Measurements from ENCODE around the gene ENTPD1.

The ENTPD1 gene

DNA sequence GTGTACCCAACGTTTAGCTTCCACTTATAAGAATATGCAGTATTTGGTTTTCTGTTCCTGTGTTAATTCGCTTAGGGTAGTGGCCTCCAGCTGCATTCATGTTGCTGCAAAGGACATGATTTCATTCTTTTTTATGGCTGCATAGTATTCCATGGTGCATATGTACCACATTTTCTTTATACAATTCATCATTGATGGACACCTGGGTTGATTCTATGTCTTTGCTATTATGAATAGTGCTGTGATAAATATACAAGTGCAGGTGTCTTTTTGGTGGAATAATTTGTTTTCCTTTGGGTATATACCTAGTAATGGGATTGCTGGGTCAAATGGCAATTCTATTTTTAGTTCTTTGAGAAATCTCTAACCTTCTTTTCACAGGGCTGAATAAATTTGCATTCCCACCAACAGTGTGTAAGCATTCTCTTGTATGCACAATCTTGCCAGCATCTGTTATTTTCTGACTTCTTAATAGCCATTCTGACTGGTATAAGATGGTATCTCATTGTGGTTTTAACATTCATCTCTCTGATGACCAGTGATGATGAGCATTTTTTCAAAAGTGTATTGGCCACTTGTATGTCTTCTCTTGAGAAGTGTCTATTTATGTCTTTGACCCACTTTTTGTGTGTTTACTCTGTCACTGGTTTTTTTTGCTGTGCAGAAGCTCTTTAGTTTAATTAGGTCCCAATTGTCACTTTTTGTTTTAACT, 79.3 kb downstream of the ENTPD1 start:
- DNase-seq (ENCODE audit: low spot score), result no peak
- H3K27me3 Mint-ChIP-seq (ENCODE audit: low read depth), result no peaks in the 10 kb centered on the region
- H3K4me1 Mint-ChIP-seq (ENCODE audit: low read depth), result peaks cover 64% of the 10 kb centered on the region
- peak overlapping the region; percentile 51 for H3K4me3 Mint-ChIP-seq
- H3K36me3 Mint-ChIP-seq (ENCODE audit: low read depth), result peaks cover 35% of the 10 kb centered on the region
- H3K27ac Mint-ChIP-seq, result peak overlapping the region; percentile 90
- H3K9me3 Mint-ChIP-seq, result peaks cover 9% of the 10 kb centered on the region

DNA sequence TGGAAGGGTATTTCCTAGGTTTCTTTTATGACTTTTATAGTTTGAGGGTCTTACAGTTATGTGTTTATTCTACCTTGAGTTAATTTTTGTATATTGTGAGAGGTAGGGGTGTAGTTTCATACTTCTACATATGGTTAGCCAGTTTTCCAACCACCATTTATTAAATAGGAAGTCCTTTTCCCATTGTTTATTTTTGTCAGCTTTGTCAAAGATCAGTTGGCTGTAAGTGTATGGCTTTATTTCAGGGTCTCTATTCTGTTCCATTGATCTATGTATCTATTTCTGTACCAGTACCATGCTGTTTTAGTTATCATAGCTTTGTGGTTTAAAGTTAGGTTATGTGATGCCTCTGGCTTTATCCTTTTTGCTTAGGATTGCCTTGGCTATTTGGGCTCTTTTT, 79.9 kb downstream of the ENTPD1 start:
- Mint-ChIP-seq H3K4me1 (ENCODE audit: low read depth) (peaks cover 66% of the 10 kb centered on the region), H3K27me3 (ENCODE audit: low read depth) (no peaks in the 10 kb centered on the region)

DNA sequence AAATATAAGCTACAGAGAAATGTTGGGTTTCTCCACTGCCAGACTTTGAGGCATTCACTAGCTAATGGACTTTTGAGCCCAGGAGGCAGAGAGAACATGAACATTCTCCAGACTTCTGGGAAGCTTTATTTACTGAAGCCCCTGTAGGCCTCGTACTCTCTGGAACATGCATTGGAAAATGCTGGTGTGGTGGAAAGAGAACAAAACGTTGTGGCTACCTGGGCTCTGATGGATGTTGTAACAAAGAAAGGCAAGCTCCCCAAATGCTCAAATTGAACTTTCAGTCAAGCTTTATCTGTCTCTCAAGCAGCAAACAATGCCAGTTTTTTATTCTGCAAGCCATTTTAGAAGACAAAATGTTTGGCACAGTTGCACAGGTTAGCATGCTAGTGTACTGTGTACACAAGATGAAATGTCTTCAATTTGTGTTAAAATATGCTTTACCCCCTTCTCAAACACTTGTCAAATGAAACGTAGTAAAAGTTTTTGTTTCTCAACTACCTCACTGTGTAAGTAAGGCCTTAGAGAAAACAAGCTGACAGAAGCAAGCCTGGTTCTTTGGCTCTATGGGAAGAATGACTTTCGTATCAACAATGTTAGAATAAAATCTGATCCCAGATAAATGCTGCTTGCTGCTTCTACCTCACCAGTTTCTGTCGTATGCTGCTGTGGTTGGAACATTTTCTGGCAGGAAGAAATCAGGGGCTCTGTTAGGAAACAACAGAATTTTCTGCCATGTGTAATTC, 80.8 kb downstream of the ENTPD1 start:
- no peak for DNase-seq (ENCODE audit: low spot score)
- peaks cover 23% of the 10 kb centered on the region for H3K36me3 Mint-ChIP-seq (ENCODE audit: low read depth)
- peaks cover 9% of the 10 kb centered on the region for H3K9me3 Mint-ChIP-seq
- H3K27ac Mint-ChIP-seq, result peak overlapping the region; percentile 80
- peaks cover 63% of the 10 kb centered on the region for H3K4me1 Mint-ChIP-seq (ENCODE audit: low read depth)
- H3K4me3 Mint-ChIP-seq, result no peak overlapping the region
- no peaks in the 10 kb centered on the region for H3K27me3 Mint-ChIP-seq (ENCODE audit: low read depth)

More for the DNA sequence above, 79.9 kb downstream of the ENTPD1 start:
- Mint-ChIP-seq H3K4me3 (no peak overlapping the region), H3K9me3 (peaks cover 9% of the 10 kb centered on the region), H3K27ac (peak overlapping the region; percentile 90), H3K36me3 (ENCODE audit: low read depth) (peaks cover 31% of the 10 kb centered on the region)
- no peak for DNase-seq (ENCODE audit: low spot score)

DNA sequence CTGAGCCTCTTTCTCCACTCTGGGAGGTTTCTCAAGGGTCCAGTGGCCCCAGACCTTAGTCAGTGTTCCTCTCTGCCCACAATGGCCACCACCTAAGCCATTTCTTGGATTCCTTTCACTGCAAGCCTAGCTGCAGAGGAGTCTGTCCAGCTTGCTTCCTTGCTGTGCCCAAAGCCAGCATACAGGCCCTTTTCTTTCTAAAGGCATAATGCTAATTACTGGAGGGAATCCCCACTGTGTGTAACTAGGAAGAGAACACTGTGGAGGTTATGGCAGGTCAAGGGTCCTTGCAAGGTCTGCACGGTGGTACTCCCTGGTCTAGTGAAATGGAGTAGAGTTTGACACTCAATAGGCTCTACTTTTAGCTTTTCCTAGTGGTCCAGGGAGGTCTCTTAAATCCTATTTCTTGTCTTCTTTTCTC, 81.4 kb downstream of the ENTPD1 start:
- Mint-ChIP-seq H3K36me3 (ENCODE audit: low read depth) (peaks cover 20% of the 10 kb centered on the region), H3K27ac (peak overlapping the region; percentile 80), H3K27me3 (ENCODE audit: low read depth) (no peaks in the 10 kb centered on the region), H3K4me1 (ENCODE audit: low read depth) (peaks cover 64% of the 10 kb centered on the region), H3K9me3 (peaks cover 9% of the 10 kb centered on the region), H3K4me3 (peak overlapping the region; percentile 13)
- no peak for DNase-seq (ENCODE audit: low spot score)

DNA sequence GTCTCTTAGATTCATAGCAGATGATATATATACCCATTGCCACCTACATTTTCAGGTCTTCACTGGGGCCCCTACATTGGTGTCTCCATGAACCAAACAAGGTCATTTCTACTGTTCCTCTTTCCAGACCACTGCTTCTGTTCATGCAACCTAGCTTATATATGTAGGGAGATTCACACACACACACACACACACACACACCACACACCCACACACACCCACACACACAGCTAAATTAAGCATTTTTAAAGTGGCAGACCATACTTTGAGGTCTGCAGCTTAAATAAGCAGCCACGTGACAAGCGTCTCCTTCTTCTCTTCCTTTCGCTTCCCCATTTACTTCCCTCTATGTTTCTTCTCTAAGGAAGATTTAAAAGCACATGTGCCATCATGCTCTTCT, 81.8 kb downstream of the ENTPD1 start:
- Mint-ChIP-seq H3K36me3 (ENCODE audit: low read depth) (peaks cover 19% of the 10 kb centered on the region), H3K9me3 (peaks cover 9% of the 10 kb centered on the region), H3K4me3 (no peak overlapping the region), H3K27me3 (ENCODE audit: low read depth) (no peaks in the 10 kb centered on the region), H3K4me1 (ENCODE audit: low read depth) (peaks cover 62% of the 10 kb centered on the region), H3K27ac (peak overlapping the region; percentile 51)
- no peak for DNase-seq (ENCODE audit: low spot score)

DNA sequence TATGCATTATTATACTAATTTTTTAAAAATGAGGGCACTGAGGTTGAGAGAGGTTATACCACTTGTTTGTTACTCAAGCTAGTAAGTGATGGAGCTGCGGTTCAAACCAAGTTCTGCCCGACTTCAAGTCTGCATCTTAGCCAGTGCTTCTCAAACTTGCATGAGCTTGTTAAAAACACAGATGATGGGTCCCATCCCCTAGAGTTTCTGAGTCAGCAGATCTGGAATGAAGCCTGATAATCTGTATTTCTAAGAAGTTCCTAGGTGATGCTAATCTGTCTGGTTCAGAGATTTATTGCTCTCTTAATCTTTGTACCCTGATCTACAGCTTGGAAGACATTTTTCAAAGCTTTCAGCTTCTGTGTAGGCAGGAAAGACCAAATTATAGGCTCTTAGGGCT, 84.2 kb downstream of the ENTPD1 start:
- H3K9me3 Mint-ChIP-seq, result peaks cover 7% of the 10 kb centered on the region
- peak overlapping the region; percentile 89 for H3K27ac Mint-ChIP-seq

DNA sequence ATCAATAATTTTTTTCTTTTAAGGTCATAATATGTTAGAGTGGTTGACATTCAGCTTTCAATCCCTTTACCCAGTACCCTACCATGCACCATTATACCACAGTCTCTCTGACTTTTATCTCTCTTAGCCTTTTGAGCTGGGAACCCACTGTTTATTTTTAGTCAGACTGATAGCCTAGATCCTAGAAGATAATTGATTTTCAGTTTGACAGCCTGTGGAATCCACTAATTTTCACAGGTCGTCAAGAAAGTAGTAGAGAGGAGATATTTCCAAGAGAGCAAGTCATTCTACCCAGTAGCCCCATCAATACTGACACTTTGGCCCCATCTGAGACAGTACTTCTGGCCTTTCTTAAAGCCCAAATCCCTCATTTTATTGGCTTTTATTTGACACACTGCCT, 84.7 kb downstream of the ENTPD1 start:
- H3K27me3 Mint-ChIP-seq (ENCODE audit: low read depth), result no peaks in the 10 kb centered on the region
- H3K9me3 Mint-ChIP-seq, result peaks cover 1% of the 10 kb centered on the region
- peak overlapping the region; percentile 89 for H3K27ac Mint-ChIP-seq
- peak overlapping the region; percentile 63 for H3K4me3 Mint-ChIP-seq
- H3K4me1 Mint-ChIP-seq (ENCODE audit: low read depth), result peaks cover 59% of the 10 kb centered on the region
- DNase-seq (ENCODE audit: low spot score), result no peak
- peaks cover 11% of the 10 kb centered on the region for H3K36me3 Mint-ChIP-seq (ENCODE audit: low read depth)

More for the DNA sequence above, 84.2 kb downstream of the ENTPD1 start:
- no peak for DNase-seq (ENCODE audit: low spot score)
- no peaks in the 10 kb centered on the region for H3K27me3 Mint-ChIP-seq (ENCODE audit: low read depth)
- peak overlapping the region; percentile 63 for H3K4me3 Mint-ChIP-seq
- H3K4me1 Mint-ChIP-seq (ENCODE audit: low read depth), result peaks cover 60% of the 10 kb centered on the region
- peaks cover 15% of the 10 kb centered on the region for H3K36me3 Mint-ChIP-seq (ENCODE audit: low read depth)

DNA sequence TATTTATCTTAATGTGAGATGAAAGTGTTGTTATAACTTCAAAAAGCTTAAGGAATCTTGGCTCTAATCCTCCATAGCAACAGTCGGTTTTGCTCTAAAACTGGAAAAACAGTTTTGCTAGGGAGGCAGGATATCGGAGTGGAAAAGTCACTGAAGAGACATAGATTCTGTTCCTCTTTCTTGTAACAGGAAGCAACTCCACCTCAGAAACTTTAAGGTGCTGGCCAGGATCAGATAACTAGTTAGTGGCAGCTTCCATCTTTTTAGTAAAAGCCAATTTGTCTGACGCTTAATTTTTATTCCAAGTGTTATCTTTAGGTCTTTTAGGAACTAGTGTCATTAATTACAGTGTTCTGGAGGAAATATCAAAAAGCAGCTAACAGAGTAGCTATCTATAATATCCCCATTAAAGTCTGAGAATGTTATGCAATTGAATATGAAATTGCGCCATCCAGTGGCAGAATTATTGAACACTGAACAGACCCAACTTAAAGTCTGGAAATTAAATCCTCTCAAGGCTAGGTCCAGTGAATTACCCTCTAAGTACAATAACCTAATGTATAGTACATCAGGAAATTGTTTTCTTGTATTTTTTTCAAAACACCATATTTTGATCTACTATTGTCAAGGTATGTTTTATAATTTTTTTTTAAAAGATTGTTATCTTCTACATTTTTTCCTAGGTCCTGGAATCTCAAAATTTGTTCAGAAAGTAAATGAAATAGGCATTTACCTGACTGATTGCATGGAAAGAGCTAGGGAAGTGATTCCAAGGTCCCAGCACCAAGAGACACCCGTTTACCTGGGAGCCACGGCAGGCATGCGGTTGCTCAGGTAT, 85.9 kb downstream of the ENTPD1 start:
- H3K9me3 Mint-ChIP-seq, result no peaks in the 10 kb centered on the region
- peak overlapping the region; percentile 61 for H3K4me3 Mint-ChIP-seq
- H3K27me3 Mint-ChIP-seq (ENCODE audit: low read depth), result no peaks in the 10 kb centered on the region
- peak overlapping the region; percentile 82 for H3K27ac Mint-ChIP-seq
- peaks cover 57% of the 10 kb centered on the region for H3K4me1 Mint-ChIP-seq (ENCODE audit: low read depth)
- DNase-seq (ENCODE audit: low spot score), result no peak
- H3K36me3 Mint-ChIP-seq (ENCODE audit: low read depth), result peaks cover 8% of the 10 kb centered on the region

DNA sequence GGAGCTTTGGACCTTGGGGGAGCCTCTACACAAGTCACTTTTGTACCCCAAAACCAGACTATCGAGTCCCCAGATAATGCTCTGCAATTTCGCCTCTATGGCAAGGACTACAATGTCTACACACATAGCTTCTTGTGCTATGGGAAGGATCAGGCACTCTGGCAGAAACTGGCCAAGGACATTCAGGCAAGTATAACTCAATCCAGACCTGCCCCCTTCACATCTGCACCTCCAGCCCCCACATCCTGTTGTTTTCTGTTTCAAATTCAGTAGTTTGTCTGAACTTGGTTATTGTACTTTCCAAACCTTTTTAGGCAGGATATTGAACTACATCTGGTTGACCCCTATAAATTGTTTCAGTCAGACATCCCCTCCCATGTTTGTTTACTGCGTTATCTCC, 89.4 kb downstream of the ENTPD1 start:
- no peaks in the 10 kb centered on the region for H3K9me3 Mint-ChIP-seq
- no peak for DNase-seq (ENCODE audit: low spot score)
- H3K27ac Mint-ChIP-seq, result peak overlapping the region; percentile 34
- peaks cover 29% of the 10 kb centered on the region for H3K4me1 Mint-ChIP-seq (ENCODE audit: low read depth)
- peak overlapping the region; percentile 7 for H3K4me3 Mint-ChIP-seq
- peaks cover 3% of the 10 kb centered on the region for H3K27me3 Mint-ChIP-seq (ENCODE audit: low read depth)
- H3K36me3 Mint-ChIP-seq (ENCODE audit: low read depth), result peaks cover 20% of the 10 kb centered on the region

DNA sequence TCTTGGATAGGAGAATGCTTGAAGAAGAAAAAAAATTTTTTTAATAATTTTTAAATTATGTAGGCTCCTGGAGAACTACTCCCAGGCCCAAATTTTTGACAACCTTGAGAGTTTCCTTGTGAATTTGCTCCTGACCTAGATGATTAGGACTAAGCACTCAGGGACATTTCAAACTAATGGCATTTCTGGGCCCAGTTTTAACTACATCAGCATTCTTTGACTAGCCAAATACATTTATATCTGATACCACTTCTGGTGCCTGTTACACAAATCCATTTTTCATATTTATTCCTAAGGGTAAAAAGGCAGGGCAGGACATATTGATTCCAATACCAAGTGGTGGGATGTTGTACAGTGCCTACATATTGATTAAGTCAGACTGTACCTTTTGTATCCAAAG, 91.0 kb downstream of the ENTPD1 start:
- H3K36me3 Mint-ChIP-seq (ENCODE audit: low read depth), result peaks cover 27% of the 10 kb centered on the region
- no peak overlapping the region for H3K4me3 Mint-ChIP-seq
- peaks cover 18% of the 10 kb centered on the region for H3K4me1 Mint-ChIP-seq (ENCODE audit: low read depth)

DNA sequence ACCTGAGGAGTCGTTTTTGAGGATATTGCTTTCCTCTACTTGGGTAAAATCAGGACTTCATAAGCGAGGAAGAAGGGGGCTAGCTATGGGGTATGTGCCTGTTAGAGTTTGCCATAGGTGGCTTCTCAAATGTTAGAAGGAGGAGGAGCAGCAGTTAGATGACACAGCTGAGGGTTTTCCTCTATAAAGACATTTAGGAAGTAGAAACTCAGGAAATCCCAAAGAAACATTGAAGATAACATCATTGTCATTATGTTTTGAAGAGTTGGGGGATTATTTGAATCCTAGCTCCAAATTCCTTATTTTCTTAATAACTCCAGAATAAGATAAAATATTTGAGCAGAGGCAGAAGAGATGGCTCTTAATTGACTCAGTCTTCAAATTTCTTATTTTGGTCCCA, 92.9 kb downstream of the ENTPD1 start:
- H3K9me3 Mint-ChIP-seq, result no peaks in the 10 kb centered on the region
- no peak for DNase-seq (ENCODE audit: low spot score)
- H3K36me3 Mint-ChIP-seq (ENCODE audit: low read depth), result peaks cover 33% of the 10 kb centered on the region
- H3K4me3 Mint-ChIP-seq, result no peak overlapping the region
- peaks cover 3% of the 10 kb centered on the region for H3K27me3 Mint-ChIP-seq (ENCODE audit: low read depth)
- H3K4me1 Mint-ChIP-seq (ENCODE audit: low read depth), result peaks cover 10% of the 10 kb centered on the region
- H3K27ac Mint-ChIP-seq, result no peak overlapping the region

More for the DNA sequence above, 91.0 kb downstream of the ENTPD1 start:
- Mint-ChIP-seq H3K27me3 (ENCODE audit: low read depth) (peaks cover 3% of the 10 kb centered on the region), H3K9me3 (no peaks in the 10 kb centered on the region), H3K27ac (no peak overlapping the region)
- no peak for DNase-seq (ENCODE audit: low spot score)

DNA sequence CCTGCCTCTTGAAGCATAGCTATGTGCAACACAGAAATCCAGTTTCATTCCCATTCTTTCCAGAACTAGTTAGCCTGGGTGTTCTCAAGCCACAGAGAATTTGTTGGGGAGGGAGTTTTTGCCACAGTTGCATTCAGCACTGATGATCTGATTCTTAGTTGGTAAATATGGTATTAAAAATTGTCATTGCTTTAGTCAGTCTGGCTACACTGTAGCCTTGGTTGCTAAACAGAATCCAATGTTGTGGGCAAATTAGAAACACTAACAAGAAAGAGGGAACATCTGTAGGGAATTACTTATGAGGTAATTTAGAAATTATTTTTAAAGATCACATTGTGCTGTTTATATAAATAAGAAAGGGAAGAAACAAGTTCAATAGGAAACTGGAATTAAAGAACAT, 94.8 kb downstream of the ENTPD1 start:
- DNase-seq (ENCODE audit: low spot score), result no peak
- H3K27me3 Mint-ChIP-seq (ENCODE audit: low read depth), result peaks cover 11% of the 10 kb centered on the region
- H3K27ac Mint-ChIP-seq, result no peak overlapping the region
- H3K36me3 Mint-ChIP-seq (ENCODE audit: low read depth), result peaks cover 33% of the 10 kb centered on the region
- H3K4me3 Mint-ChIP-seq, result no peak overlapping the region
- peaks cover 2% of the 10 kb centered on the region for H3K4me1 Mint-ChIP-seq (ENCODE audit: low read depth)
- H3K9me3 Mint-ChIP-seq, result no peaks in the 10 kb centered on the region

DNA sequence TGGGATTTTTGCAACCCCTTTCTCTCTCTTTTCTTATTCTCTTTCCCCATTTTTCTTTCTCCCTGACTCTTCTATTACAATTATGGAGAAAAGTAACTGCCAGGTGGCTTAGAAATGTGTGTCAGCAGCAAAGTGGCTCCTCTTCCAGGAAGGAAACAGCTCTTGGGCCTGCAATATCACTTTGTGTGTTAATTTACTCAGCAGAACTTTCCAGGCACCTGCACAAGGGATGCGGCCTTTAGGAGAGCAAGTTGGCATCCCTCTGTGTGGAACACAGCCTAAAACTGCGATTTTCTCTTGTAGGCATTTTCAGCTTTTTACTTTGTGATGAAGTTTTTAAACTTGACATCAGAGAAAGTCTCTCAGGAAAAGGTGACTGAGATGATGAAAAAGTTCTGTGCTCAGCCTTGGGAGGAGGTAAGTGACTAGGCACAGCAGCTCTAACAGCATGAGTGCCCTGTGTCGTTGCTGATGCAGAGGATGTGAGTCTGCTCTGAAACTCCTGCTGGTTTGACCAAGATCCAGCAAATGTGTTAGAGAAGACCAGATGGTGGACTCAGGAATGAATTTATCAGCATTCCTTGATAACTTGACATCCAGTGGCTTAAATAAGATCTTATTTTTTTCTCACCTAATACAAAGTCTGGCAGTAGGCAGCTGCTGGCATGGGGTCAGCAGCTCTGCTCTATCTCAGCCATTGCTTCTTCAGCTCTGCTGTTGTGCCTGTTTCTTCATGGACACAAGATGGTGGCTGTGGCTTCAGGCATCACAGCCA, 104.4 kb downstream of the ENTPD1 start:
- no peak for DNase-seq (ENCODE audit: low spot score)
- Mint-ChIP-seq H3K27me3 (ENCODE audit: low read depth) (no peaks in the 10 kb centered on the region), H3K4me1 (ENCODE audit: low read depth) (peaks cover 21% of the 10 kb centered on the region), H3K36me3 (ENCODE audit: low read depth) (peaks cover 12% of the 10 kb centered on the region), H3K4me3 (no peak overlapping the region), H3K27ac (no peak overlapping the region), H3K9me3 (no peaks in the 10 kb centered on the region)

All from T-helper 2 cell treated with Interferon-gamma antibody and Interleukin-4, amounts not matched to agents 5 μg/mL and 100 μg/mL, for 36 hours (primary cell).